Effector CD8-positive, alpha-beta T cell (primary cell): Measurements from ENCODE around the gene EGFR.

ENCODE experiments used
- DNase-seq: peaks from one replicate; lab custom pipeline; 2025; lab: John Stamatoyannopoulos, UW

EGFR gene

DNA sequence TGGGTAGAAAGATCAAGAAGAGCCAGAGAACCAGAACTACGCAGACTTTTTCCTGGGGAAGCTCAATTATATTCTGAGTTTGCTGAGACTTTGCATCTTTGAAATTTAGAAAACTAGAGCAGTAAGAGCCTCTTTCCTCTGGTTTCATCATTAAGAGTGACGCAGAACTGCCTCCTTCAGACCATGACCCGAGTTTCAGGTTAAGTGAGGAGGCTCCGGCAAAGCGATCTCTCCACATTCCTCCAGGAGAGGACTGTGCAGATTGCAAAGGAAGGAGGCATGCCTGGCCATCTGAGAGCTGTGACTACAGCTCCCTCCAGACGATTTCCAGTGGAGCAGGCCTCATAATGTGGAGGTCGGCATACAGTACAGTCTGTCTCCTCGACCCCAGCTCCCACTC lies 230.5 kb downstream of the EGFR start:
- no peak for DNase-seq

DNA sequence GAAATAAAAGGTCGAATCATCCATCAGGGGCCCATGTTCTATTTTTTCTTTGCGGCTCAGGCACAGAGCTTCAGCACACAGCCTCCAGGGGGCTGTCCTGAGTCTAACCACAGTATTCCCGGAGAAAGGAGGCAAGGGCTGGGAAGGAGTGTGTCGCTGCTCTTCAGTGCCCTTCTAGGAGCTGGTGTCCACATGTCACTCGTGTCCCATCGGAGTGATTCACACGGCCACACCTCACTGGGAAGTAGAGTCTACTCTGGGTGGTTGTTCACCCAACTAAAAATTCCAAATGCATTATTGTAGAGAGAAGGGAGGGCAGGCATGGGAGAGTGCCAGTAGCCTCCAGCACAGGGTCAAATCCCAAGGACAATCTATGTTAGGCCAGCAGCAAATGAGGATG lies 231.5 kb downstream of the EGFR start:
- no peak for DNase-seq

DNA sequence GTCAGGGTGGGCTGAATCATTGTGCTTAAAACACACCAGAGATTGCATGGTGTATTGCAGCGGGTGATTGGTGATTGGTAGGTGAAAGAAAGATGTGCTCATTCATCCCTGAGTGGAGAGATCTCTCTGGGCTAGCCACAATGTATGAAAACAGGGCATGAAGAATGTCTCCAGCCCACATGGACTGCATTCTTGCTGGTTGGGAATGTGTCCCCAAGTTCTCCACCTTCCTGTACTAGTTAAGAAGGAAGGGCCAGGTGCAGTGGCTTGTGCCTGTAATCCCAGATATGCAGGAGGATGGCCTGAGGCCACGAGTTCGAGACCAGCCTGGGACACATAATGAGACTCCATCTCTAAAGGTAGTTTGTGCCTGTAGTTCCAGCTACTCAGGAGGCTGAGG lies 232.5 kb downstream of the EGFR start:
- DNase-seq, result no peak

- no peak for DNase-seq
These were observed 233.1 kb downstream of the EGFR start for GRCh38 chr7:55251911-55252310.

DNA sequence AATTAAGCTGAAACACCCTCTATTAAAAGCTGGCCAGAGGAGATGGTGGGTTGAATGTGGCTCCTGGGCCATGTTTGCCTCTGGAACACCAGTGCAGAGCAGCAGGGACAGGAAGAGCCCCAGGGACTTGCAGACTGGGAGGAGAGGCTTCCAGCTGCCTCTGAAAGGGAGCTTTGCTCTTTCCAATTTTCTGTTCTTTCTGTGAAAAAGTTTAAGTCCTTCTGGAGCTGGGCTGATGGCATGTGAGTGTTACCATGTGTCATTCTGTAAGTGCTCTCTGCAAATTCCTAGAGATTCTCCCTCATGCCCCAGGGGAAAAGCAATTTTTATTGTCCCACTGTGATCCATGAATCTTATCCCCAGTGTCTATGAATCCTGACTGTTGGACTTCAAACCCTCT lies 233.6 kb downstream of the EGFR start:
- no peak for DNase-seq

- no peak for DNase-seq
These were observed 234.4 kb downstream of the EGFR start for GRCh38 chr7:55253188-55253587.

DNA sequence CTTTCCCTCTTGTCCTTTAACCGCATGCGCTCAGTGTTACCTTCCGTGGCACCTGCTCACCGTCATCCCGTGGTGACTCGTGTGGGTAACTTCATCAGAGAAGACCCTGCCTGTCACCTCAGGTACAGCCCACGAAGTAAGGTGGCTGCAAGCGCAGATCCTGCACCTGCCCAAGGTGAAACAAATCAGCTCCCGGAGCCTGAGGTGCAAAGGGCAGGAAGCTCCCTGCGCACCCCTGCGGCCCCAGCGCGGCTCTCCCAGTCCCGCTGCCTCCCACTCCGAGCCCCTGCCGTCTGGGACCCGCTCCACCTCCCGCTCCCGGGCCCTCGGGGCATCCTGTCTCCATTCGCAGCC lies 235.4 kb downstream of the EGFR start:
- DNase-seq, result no peak

- DNase-seq, result peak; percentile 19
These were observed 236.0 kb downstream of the EGFR start for GRCh38 chr7:55254596-55255495.

DNA sequence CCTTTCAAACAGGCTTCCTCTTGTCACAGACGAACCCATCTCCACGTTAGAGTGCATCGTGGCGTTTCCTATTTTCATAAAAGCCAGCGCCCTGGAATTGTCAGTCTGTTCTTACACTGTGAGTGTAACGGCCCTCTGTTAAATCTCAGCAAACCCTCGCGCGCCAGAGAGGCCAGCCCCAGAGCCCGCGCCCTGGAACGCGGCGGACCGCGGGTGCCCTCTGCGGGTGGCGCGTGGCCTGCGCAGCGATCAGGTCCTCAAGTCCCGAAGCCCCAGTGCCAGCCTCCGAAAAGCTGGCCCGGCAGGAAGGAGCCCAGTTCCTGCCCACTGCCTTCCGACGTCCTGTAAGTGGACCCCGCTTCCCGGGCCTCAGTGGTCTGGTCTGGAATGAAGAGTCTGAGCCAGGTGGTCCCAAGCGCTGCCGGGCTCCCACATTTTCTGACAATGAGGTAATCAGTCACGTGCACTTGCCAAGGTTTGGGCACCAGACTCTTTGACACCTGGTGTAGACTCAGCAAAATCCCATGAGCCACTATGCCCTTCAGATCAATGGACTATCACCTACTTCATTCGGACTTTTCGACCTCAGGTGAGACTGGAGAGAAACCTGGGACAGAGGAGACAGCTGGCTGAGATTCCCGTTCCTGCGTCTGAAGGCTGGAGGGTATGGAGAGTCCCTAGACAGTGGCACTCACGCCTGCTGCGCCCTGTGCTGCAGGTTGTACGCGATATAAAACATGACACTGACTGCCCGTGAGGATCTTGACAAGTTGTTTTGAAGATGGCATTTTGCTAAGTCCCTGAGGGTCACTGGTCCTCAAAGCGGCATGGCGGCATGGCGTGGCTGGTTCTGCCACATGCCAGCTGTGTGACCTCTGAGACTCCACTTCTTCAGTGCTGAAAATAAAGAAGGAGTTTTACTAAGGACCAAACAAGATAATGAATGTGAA lies 237.0 kb downstream of the EGFR start:
- DNase-seq, result peak; percentile 22

- DNase-seq, result no peak
These were observed 239.8 kb downstream of the EGFR start for GRCh38 chr7:55258631-55259030.

DNA sequence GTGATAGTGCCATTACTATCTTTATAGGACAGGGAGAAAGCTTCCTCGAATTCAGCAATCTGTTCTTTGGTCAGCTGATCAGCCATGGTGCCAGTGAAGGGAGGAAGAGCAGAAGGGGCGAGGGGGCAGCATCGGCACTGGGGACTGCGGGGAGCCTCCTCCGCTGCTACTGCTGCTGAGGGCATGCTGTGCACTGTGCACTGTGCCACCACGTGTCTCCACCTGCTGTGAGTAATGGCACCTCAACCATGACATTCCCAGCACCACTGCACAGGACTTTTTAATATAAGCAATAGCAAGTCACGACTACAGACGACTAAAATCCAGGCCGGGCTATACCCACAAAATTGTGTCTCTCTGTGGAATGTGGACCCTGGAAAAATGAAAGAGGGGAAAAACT lies 241.4 kb downstream of the EGFR start:
- DNase-seq, result no peak

DNA sequence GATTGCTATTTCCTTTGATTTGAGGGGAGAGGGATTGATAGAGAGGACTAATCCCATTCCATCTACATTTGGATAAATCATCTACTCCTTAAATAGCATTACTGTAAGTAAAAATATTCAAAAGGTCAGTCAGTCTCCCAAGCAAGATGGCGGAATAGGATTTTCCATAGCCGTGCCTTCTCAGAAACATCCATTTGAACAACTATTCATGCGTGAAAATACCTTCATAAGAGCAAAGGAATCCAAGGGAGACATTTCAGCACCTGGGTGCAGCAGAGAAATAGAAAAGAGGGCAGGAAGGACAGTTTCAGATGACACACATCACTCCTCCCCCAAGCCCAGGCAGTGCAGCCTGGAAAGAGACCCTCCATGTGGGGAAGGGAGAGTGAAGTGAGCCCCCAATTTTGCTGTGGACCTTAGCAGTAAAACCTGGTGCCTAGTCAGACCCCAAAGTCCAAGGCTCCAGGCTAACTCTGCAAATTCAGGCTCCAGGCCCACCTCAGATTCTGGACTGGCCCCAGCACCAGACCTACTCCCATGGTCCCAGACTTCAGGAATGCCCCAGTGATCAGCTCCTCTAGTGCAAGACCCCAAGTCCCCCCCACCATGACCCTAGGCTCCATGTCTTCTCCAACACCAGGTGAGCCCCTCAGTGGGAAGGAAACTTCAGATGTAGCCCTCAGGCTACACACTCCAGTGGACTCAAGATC lies 242.0 kb downstream of the EGFR start:
- DNase-seq, result no peak
